AG09309 (cell line): ENCODE data around the gene PEX26.
"Not testable (repeated sequence)": the region's sequence is repeated elsewhere in the genome, so short reads cannot be mapped to it uniquely, and the experiment has no call there.

Source experiments
- DNase-seq: peaks from one replicate; pipeline ENCODE4 v3.0.0-alpha.2; 2010; ENCODE audit warnings: low read depth
- H3K4me3 ChIP-seq: 2 replicates; pipeline ENCODE4 v1.5.1; 2011; ENCODE audit warnings: mild to moderate bottlenecking, low read depth, low read length, moderate library complexity; ENCODE audit not compliant: control insufficient read depth
- TF ChIP-seq, protein P1 (sequence below): IDR thresholded peaks from 2 replicates; pipeline ENCODE4 v1.5.1; 2011; ENCODE audit warnings: mild to moderate bottlenecking, low read depth, low read length, inconsistent platforms; ENCODE audit not compliant: insufficient read depth, control insufficient read depth; ENCODE audit errors: missing control alignments

PEX26 gene

DNA sequence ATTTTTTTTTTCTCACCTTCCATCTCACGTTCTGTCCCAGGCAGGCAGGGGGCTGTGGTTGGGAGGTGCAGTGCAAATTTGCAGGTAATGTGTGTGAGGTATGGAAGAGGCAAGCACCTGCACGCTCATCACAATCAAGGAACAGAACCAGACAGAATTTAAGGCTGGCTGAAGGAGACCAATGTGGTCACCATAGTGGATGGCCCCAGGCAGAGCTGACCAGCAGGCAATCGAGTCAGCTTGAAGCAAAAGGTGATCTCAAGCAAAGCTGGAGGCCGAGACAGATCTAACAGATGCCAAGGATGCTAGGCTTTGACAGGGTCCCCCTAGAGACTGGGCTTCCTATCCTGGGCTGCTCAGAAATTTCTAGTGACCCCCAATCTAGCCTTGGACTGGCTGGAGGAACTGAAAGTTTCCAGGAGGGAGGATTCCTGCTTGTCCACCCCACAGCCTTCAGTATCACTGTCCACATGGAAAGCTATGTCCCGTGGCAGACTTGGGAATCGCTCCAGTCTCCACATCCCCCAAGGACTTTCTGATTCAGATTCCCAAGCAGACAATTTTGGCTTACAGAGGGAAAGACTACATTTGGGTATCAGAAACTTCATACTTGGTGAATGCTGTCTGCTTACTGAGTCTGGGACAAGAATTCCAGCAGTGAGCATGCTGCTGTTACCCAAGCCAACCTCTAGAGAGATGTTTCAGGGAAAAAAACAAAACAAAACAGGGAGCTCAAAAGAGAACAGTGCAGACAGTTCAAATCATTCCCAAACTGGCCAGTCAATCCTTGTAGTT is 44.4 kb upstream of the PEX26 start:
- no peak overlapping the region for H3K4me3 ChIP-seq
- TF ChIP-seq, protein P1, sequence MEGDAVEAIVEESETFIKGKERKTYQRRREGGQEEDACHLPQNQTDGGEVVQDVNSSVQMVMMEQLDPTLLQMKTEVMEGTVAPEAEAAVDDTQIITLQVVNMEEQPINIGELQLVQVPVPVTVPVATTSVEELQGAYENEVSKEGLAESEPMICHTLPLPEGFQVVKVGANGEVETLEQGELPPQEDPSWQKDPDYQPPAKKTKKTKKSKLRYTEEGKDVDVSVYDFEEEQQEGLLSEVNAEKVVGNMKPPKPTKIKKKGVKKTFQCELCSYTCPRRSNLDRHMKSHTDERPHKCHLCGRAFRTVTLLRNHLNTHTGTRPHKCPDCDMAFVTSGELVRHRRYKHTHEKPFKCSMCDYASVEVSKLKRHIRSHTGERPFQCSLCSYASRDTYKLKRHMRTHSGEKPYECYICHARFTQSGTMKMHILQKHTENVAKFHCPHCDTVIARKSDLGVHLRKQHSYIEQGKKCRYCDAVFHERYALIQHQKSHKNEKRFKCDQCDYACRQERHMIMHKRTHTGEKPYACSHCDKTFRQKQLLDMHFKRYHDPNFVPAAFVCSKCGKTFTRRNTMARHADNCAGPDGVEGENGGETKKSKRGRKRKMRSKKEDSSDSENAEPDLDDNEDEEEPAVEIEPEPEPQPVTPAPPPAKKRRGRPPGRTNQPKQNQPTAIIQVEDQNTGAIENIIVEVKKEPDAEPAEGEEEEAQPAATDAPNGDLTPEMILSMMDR, result peak; percentile 21
- no peak for DNase-seq

DNA sequence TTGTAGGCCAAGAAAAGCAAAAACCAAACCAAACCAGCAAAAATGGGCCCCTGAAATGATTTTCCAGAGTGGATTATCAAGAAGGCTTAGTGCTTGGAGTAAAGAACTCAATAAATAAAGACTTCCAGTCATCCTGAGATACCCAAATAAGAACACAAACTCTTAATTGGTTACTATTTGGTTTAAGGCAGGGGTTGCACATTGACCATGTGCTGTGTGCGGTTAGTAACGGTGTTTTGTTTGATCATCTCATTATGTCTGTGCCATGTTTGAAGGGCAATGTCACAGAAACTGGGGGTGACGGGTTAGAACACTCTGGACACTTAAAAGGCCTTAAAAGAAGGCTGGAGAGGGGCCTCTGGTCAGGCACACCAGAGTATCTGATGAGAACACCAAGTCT is 43.7 kb upstream of the PEX26 start:
- no peak for DNase-seq
- H3K4me3 ChIP-seq, result no peak overlapping the region
- TF ChIP-seq, protein P1, result no peak

DNA sequence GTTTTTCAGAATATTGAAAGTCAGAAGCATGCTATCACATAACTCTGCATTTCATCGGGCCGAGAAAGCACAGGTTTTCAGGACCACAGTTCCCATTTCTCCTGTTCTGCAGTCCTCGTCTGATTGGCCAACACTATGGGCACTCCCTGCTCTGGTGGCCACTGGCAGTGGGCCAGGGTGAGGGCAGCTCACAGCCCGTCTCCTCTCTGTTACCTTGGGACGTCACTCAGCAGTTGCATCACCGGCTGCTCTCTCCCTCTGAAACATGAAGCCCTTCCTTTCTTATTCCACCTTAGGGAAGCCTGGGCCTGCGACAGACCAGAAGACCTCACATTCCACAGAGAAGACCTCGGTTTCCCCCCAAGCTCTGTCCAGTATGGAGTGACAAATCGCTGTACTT is 42.0 kb upstream of the PEX26 start:
- TF ChIP-seq, protein P1, result no peak
- no peak overlapping the region for H3K4me3 ChIP-seq
- no peak for DNase-seq

DNA sequence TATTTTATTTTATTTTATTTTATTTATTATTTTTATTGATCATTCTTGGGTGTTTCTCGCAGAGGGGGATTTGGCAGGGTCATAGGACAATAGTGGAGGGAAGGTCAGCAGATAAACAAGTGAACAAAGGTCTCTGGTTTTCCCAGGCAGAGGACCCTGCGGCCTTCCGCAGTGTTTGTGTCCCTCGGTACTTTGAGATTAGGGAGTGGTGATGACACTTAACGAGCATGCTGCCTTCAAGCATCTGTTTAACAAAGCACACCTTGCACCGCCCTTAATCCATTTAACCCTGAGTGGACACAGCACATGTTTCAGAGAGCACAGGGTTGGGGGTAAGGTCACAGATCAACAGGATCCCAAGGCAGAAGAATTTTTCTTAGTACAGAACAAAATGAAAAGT is 36.9 kb upstream of the PEX26 start:
- not testable (repeated sequence) for DNase-seq, H3K4me3 ChIP-seq

DNA sequence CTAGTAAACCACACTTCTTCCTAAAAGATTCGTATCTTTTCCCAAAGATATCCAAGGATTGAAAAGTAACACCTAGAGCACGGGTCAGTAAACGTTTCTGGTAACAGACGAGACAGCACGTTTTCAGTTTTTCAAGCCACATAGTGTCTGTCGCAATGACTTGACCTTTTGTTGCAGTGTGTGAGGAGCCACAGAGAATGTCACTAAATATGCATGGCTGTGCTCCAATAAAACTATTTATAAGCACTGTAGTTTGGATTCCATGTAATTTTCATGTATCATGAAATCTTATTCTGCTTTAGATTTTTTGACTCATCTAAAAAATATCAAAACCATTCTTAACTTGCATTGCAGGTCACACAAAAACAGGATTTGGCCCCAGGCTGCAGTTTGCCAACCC is 35.1 kb upstream of the PEX26 start:
- H3K4me3 ChIP-seq, result no peak overlapping the region
- DNase-seq, result no peak
- TF ChIP-seq, protein P1, result no peak

DNA sequence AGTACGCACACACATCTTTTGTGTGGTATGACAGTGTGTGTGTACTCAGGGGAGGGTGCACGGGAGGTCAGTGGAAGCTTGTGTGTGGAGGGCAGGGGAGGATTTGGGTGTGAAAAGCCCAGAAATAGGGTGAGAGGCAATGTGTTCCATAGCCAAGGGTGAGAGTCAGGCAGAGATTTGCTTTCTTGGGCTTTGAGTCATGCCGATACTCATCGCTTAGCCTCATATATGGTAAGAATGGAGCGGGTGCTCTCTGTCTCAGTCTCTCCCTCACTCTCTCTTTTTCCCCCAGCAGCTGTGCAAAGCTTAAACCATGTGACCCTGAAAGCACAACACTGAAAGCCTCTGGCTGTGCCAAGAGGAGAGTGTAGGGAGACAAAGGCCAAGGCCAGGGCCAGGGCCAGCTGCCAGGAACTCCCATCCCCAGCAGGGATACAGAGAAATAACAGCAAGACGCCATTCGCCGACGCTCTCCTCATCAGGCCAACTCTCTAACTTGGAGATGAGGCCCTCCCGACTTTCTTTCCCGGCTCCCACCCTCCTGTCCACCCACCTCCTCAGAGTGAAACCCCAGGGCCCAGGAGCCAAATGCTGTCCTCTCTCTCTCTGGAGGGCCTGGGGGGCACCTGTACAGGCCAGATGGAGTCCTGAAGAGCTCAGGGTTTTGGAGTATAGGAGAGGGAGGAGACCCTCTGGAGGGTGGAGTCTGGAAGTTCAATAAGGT is 33.1 kb upstream of the PEX26 start:
- TF ChIP-seq, protein P1, result no peak
- H3K4me3 ChIP-seq, result no peak overlapping the region
- no peak for DNase-seq

DNA sequence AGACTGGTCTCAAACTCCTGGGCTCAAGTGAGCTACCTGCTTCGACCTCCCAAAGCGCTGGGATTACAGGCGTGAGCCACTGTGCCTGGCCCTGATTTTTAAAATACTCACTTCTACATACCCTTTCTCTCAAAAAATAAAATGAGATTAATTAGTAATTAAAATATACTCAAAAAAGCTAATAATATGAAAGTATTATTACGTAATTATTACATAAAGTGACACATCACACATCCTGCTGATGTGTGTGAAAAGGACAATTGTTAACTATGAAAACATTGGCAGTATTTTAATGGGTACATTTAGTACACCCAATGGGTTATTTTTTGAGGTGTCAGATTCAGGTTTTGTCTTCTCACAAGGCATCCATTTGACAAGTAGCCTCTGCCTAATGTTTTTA is 32.0 kb upstream of the PEX26 start:
- no peak for DNase-seq
- TF ChIP-seq, protein P1, result no peak
- H3K4me3 ChIP-seq, result no peak overlapping the region
